Loucy (cell line): ENCODE results near the gene FBXL13.
A peak's percentile ranks its signal among the peaks of the same experiment; 100 is the strongest.
"Not testable (repeated sequence)": the region's sequence is repeated elsewhere in the genome, so short reads cannot be mapped to it uniquely, and the experiment has no call there.

Experiments
- H2AFZ ChIP-seq: fragments of 200-600 bp; sonication (generic); 2 replicates; pipeline ENCODE4 v1.6.0; 2016; ENCODE audit warnings: antibody characterized with exemption, mild to moderate bottlenecking, low read length, moderate library complexity
- H3F3A ChIP-seq: fragments of 200-600 bp; 2 replicates; pipeline ENCODE4 v1.6.0; 2016; ENCODE audit warnings: antibody characterized with exemption, low read depth, mild to moderate bottlenecking
- H3K27me3 ChIP-seq: fragments of 200-600 bp; sonication (generic); 2 replicates; pipeline ENCODE4 v1.6.1; 2014; ENCODE audit warnings: low read length, mild to moderate bottlenecking; ENCODE audit not compliant: insufficient read depth, poor library complexity, severe bottlenecking
- H3K36me3 ChIP-seq: fragments of 200-600 bp; sonication (generic); 2 replicates; pipeline ENCODE4 v1.6.1; 2016; ENCODE audit warnings: low read length; ENCODE audit not compliant: insufficient read depth
- H3K4me1 ChIP-seq: fragments of 200-600 bp; sonication (generic); 2 replicates; pipeline ENCODE4 v1.5.1; 2014; ENCODE audit warnings: low read length, mild to moderate bottlenecking; ENCODE audit not compliant: insufficient read depth, poor library complexity, severe bottlenecking
- H3K4me2 ChIP-seq: fragments of 200-600 bp; sonication (generic); 2 replicates; pipeline ENCODE4 v1.6.0; 2014; ENCODE audit warnings: antibody characterized with exemption, low read length, low read depth, mild to moderate bottlenecking; ENCODE audit not compliant: poor library complexity, severe bottlenecking
- H3K4me3 ChIP-seq: fragments of 200-600 bp; sonication (generic); 2 replicates; pipeline ENCODE4 v1.5.1; 2014; ENCODE audit warnings: low read length, mild to moderate bottlenecking, mixed read lengths; ENCODE audit not compliant: poor library complexity, severe bottlenecking
- H3K79me2 ChIP-seq: fragments of 200-600 bp; sonication (generic); 2 replicates; pipeline ENCODE4 v1.6.1; 2014; ENCODE audit warnings: low read length; ENCODE audit not compliant: insufficient read depth
- H3K9ac ChIP-seq: fragments of 200-600 bp; sonication (generic); 2 replicates; pipeline ENCODE4 v1.6.0; 2014; ENCODE audit warnings: mild to moderate bottlenecking, low read depth, low read length, moderate library complexity; ENCODE audit not compliant: poor library complexity, severe bottlenecking
- H3K9me2 ChIP-seq: fragments of 200-600 bp; sonication (generic); replicated peaks from 2 replicates; pipeline ENCODE4 v1.6.1; 2016; ENCODE audit warnings: low read depth, low read length, mixed read lengths
- H3K9me3 ChIP-seq: fragments of 200-600 bp; sonication (generic); 2 replicates; pipeline ENCODE4 v1.6.1; 2014; ENCODE audit warnings: mild to moderate bottlenecking, antibody characterized with exemption, low read length, low read depth; ENCODE audit not compliant: insufficient read depth
- H4K20me1 ChIP-seq: fragments of 200-600 bp; sonication (generic); 2 replicates; pipeline ENCODE4 v1.6.0; 2014; ENCODE audit warnings: antibody characterized with exemption, low read length, mild to moderate bottlenecking; ENCODE audit not compliant: insufficient read depth, poor library complexity, severe bottlenecking
- EZH2phosphoT487 ChIP-seq: fragments of 200-600 bp; IDR thresholded peaks from 2 replicates; pipeline ENCODE4 v1.6.1; 2018; ENCODE audit warnings: antibody characterized with exemption, mild to moderate bottlenecking, moderate library complexity, borderline replicate concordance
- TF ChIP-seq, protein P1 (sequence below): fragments of 200-600 bp; sonication (generic); conservative IDR thresholded peaks from 2 replicates; pipeline ENCODE4 v1.5.1; 2014; ENCODE audit warnings: mild to moderate bottlenecking, antibody characterized with exemption, low read length

Gene FBXL13

DNA sequence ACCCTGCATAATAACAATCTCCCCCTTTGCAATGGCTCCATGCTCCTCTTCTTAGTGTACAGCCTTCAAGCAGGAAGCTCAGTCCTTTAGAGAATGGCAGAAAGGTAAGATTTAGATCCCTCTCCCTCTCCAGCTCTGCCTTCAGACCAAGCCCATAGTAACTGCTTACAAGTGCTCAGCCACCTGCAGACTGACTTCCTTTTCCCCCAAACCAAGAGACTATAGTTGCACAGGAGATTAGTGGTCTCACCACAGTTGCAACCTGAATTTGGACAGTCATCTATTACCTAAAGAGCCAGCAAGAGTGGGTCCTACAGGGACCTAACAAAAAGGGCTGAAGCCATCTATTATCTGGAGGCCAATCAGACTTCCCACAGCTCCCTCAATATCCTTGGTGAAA, 16.5 kb downstream of the FBXL13 start:
- H3K27me3 ChIP-seq, result no peaks in the 10 kb centered on the region
- no peaks in the 10 kb centered on the region for H3K9me2 ChIP-seq
- no peaks in the 10 kb centered on the region for H3F3A ChIP-seq
- H3K9me3 ChIP-seq, result no peaks in the 10 kb centered on the region
- H2AFZ ChIP-seq, result peak overlapping the region; percentile 14; the same call in 1 of the 2 replicates
- no peaks in the 10 kb centered on the region for H3K79me2 ChIP-seq
- H3K4me3 ChIP-seq, result no peak overlapping the region
- peaks cover 5% of the 10 kb centered on the region; the same call in 1 of the 2 replicates for H3K36me3 ChIP-seq
- H3K4me1 ChIP-seq, result peaks cover 12% of the 10 kb centered on the region
- H3K9ac ChIP-seq, result no peak overlapping the region
- TF ChIP-seq EZH2phosphoT487, result no peak
- TF ChIP-seq, protein P1, sequence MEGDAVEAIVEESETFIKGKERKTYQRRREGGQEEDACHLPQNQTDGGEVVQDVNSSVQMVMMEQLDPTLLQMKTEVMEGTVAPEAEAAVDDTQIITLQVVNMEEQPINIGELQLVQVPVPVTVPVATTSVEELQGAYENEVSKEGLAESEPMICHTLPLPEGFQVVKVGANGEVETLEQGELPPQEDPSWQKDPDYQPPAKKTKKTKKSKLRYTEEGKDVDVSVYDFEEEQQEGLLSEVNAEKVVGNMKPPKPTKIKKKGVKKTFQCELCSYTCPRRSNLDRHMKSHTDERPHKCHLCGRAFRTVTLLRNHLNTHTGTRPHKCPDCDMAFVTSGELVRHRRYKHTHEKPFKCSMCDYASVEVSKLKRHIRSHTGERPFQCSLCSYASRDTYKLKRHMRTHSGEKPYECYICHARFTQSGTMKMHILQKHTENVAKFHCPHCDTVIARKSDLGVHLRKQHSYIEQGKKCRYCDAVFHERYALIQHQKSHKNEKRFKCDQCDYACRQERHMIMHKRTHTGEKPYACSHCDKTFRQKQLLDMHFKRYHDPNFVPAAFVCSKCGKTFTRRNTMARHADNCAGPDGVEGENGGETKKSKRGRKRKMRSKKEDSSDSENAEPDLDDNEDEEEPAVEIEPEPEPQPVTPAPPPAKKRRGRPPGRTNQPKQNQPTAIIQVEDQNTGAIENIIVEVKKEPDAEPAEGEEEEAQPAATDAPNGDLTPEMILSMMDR, result no peak
- H4K20me1 ChIP-seq, result no peaks in the 10 kb centered on the region
- H3K4me2 ChIP-seq, result peak overlapping the region; percentile 39

DNA sequence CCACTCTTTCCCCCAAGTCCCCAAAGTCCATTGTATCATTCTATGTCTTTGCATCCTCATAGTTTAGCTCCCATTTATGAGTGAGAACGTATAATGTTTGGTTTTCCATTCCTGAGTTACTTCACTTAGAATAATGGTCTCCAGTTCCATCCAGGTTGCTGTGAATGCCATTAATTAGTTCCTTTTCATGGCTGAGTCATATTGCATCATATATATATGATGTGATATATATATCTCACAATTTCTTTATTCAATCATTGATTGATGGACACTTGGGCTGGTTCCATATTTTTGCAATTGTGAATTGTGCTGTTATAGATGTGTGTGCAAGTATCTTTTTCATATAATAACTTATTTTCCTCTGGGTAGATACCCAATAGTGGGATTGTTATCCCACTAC, 18.6 kb downstream of the FBXL13 start:
- not testable (repeated sequence) for H3F3A ChIP-seq, H3K9me2 ChIP-seq, H3K9me3 ChIP-seq, H2AFZ ChIP-seq, H3K4me3 ChIP-seq, H3K9ac ChIP-seq, H3K4me2 ChIP-seq, H4K20me1 ChIP-seq, H3K36me3 ChIP-seq, H3K27me3 ChIP-seq, H3K79me2 ChIP-seq
- H3K4me1 ChIP-seq, result peaks cover 12% of the 10 kb centered on the region

DNA sequence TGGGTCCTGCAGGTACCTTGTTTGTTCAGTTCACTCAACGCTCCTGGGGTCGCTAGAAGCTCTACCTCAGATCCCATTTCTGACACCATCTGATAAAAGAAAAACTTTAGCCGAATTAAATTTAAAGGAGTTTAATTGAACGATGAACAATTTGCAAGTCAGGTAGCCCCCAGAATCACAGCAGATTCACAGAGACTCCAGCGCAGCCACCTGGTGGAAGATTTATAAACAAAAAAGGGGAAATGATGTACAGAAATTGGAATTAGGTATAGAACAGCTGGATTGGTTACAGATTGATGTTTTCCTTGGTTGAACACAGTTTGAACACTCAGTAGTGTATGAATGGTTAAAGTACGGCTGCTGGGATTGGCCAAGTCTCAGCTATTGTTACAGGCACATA, 23.1 kb downstream of the FBXL13 start:
- Histone ChIP-seq H3K4me3 (no peak overlapping the region), H3K9ac (no peak overlapping the region), H3K27me3 (no peaks in the 10 kb centered on the region), H4K20me1 (no peaks in the 10 kb centered on the region), H2AFZ (no peak overlapping the region), H3K9me2 (no peaks in the 10 kb centered on the region), H3K4me2 (no peak overlapping the region), H3F3A (no peaks in the 10 kb centered on the region), H3K9me3 (peaks cover 7% of the 10 kb centered on the region; the same call in 1 of the 2 replicates), H3K79me2 (no peaks in the 10 kb centered on the region), H3K36me3 (peaks cover 5% of the 10 kb centered on the region; the same call in 1 of the 2 replicates), H3K4me1 (no peaks in the 10 kb centered on the region)
- TF ChIP-seq, protein P1, result peak; percentile 24; the same call in 1 of the 2 replicates
- TF ChIP-seq EZH2phosphoT487, result no peak

DNA sequence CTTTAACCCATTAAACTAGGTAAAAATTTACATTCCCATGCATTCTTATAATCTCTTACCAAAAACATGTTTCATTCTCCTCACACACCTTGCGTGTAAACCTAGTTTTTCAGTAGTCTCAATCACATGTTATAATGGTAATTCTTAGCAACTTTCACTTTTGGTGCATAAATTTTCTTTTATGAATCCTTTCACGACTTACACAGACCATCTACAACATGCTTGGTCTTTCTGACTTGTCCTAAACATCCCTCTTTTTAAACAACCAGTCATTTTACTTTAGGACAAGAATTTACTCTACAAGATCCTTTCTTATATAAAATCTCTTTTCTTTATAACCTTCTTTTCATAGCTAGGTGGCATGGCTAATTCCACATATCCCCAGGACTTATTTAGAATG, 25.8 kb downstream of the FBXL13 start:
- Histone ChIP-seq H3K9ac (no peak overlapping the region), H4K20me1 (no peaks in the 10 kb centered on the region), H3K79me2 (no peaks in the 10 kb centered on the region), H3F3A (no peaks in the 10 kb centered on the region), H3K9me2 (no peaks in the 10 kb centered on the region), H3K36me3 (peaks cover 4% of the 10 kb centered on the region; the same call in 1 of the 2 replicates), H3K4me3 (no peak overlapping the region), H3K27me3 (no peaks in the 10 kb centered on the region), H3K9me3 (peaks cover 7% of the 10 kb centered on the region; the same call in 1 of the 2 replicates), H3K4me1 (no peaks in the 10 kb centered on the region), H2AFZ (no peak overlapping the region), H3K4me2 (no peak overlapping the region)
- TF ChIP-seq, protein P1, result no peak
- no peak for TF ChIP-seq EZH2phosphoT487

DNA sequence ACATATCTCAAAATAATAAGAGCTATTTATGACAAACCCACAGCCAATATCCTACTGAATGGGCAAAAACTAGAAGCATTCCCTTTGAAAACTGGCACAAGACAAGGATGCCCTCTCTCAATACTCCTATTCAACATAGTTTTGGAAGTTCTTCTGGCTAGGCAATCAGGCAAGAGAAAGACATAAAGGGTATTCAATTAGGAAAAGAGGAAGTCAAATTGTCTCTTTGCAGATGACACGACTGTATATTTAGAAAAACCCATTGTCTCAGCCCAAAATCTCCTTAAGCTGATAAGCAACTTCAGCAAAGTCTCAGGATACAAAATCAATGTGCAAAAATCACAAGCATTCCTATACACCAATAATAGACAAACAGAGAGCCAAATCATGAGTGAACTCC, 32.8 kb downstream of the FBXL13 start:
- not testable (repeated sequence) for H3K27me3 ChIP-seq, H2AFZ ChIP-seq, H3K4me1 ChIP-seq, H3K79me2 ChIP-seq, H3K9me3 ChIP-seq, H4K20me1 ChIP-seq, H3K9ac ChIP-seq, H3K4me3 ChIP-seq, H3K9me2 ChIP-seq, H3K36me3 ChIP-seq, H3F3A ChIP-seq, H3K4me2 ChIP-seq
